Endothelial cell of umbilical vein (primary cell): ENCODE results near the gene CAMSAP1.

Experiments
- MAX ChIP-seq: IDR thresholded peaks from 2 replicates; pipeline ENCODE4 v1.6.1; 2011; ENCODE audit not compliant: insufficient read depth, insufficient read length
- MYC ChIP-seq: IDR thresholded peaks from one replicate; pipeline ENCODE4 v1.6.1; 2011; ENCODE audit warnings: mild to moderate bottlenecking, low read depth, low read length
- POLR2AphosphoS5 ChIP-seq: IDR thresholded peaks from 2 replicates; pipeline ENCODE4 v1.6.1; 2012; ENCODE audit warnings: low read depth, mild to moderate bottlenecking, control low read depth, low read length, moderate library complexity; ENCODE audit not compliant: insufficient read depth
- TF ChIP-seq, protein P1 (sequence below), 2 donors: IDR thresholded peaks; 1 replicate in 1 of 2; 2 replicates in 1 of 2; pipeline ENCODE4 v1.5.1; 2011; ENCODE audit warnings: low read length in 2 of 2, mild to moderate bottlenecking in 2 of 2, moderate library complexity in 2 of 2, control low read depth in 1 of 2, inconsistent platforms in 1 of 2, low read depth in 1 of 2; ENCODE audit not compliant: insufficient read depth in 1 of 2; ENCODE audit errors: extremely low read depth in 1 of 2

DNA sequence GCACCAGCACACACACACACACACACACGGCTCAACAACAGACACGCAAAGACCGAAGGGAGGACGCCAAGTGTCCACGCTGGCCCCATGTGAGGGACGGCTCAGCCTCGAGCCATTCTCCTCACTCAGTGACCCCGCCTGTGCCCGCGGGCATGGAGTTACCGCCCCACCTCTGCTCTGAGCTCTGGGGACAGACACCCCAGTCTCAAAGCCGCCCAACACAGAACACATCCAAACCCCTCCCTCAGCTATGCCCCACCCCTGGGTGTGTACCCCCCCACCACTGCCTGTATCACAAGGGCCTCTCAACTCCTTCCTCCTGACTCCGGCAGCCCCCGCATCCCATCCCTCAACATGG lies 81.2 kb downstream of the CAMSAP1 start:
- TF ChIP-seq, protein P1, sequence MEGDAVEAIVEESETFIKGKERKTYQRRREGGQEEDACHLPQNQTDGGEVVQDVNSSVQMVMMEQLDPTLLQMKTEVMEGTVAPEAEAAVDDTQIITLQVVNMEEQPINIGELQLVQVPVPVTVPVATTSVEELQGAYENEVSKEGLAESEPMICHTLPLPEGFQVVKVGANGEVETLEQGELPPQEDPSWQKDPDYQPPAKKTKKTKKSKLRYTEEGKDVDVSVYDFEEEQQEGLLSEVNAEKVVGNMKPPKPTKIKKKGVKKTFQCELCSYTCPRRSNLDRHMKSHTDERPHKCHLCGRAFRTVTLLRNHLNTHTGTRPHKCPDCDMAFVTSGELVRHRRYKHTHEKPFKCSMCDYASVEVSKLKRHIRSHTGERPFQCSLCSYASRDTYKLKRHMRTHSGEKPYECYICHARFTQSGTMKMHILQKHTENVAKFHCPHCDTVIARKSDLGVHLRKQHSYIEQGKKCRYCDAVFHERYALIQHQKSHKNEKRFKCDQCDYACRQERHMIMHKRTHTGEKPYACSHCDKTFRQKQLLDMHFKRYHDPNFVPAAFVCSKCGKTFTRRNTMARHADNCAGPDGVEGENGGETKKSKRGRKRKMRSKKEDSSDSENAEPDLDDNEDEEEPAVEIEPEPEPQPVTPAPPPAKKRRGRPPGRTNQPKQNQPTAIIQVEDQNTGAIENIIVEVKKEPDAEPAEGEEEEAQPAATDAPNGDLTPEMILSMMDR (IDR thresholded peaks at IDR 0.05; ENCODE audit: extremely low read depth in 1 of 2, insufficient read depth in 1 of 2, low read depth in 1 of 2, low read length in 2 of 2) = no peak
- no peak for TF ChIP-seq POLR2AphosphoS5
- no peak for TF ChIP-seq MYC
- no peak for TF ChIP-seq MAX
